DND-41 (cell line): ENCODE measurements around the gene EHHADH.

ENCODE experiments used
- ATAC-seq: fragments of 200-7000 bp; cut with Tn5 transposase; 3 replicates; pipeline ENCODE4 v1.9.1; 2021; ENCODE audit warnings: low read depth; ENCODE audit not compliant: insufficient read depth
- DNase-seq: peaks from one replicate; pipeline ENCODE4 v3.0.0-alpha.2; 2020
- H2AFZ ChIP-seq: 2 replicates; pipeline ENCODE4 v1.6.0; 2012; ENCODE audit warnings: low read depth, low read length
- H3K27ac ChIP-seq: 2 replicates; pipeline ENCODE4 v1.5.1; 2012; ENCODE audit warnings: low read length, inconsistent platforms
- H3K27me3 ChIP-seq: fragments of 200-600 bp; sonication (generic); 2 replicates; pipeline ENCODE4 v1.6.0; 2012; ENCODE audit warnings: low read length, mild to moderate bottlenecking, inconsistent platforms; ENCODE audit not compliant: insufficient read depth, poor library complexity
- H3K36me3 ChIP-seq: 2 replicates; pipeline ENCODE4 v1.5.1; 2012; ENCODE audit warnings: low read length, inconsistent platforms; ENCODE audit not compliant: insufficient read depth
- H3K4me1 ChIP-seq: 2 replicates; pipeline ENCODE4 v1.5.1; 2012; ENCODE audit warnings: mild to moderate bottlenecking, low read length; ENCODE audit not compliant: insufficient read depth
- H3K4me2 ChIP-seq: 2 replicates; pipeline ENCODE4 v1.6.0; 2012; ENCODE audit warnings: mild to moderate bottlenecking, moderate library complexity, low read length, inconsistent platforms; ENCODE audit not compliant: insufficient read depth
- H3K4me3 ChIP-seq, 2 experiments: fragments of 200-600 bp in 1 of 2; shearing (Covaris generic) in 1 of 2; 2 replicates each; pipeline ENCODE4 v1.5.1; 2012 to 2016; ENCODE audit warnings: inconsistent platforms in 2 of 2, low read length in 2 of 2, mild to moderate bottlenecking in 2 of 2, low read depth in 1 of 2, moderate library complexity in 1 of 2
- H3K79me2 ChIP-seq: 2 replicates; pipeline ENCODE4 v1.6.0; 2012; ENCODE audit warnings: low read length, inconsistent platforms; ENCODE audit not compliant: insufficient read depth
- H3K9ac ChIP-seq: 2 replicates; pipeline ENCODE4 v1.6.0; 2012; ENCODE audit warnings: low read depth, mild to moderate bottlenecking, inconsistent platforms, low read length, moderate library complexity
- H3K9me3 ChIP-seq: 2 replicates; pipeline ENCODE4 v1.5.1; 2012; ENCODE audit warnings: low read length, moderate library complexity, mild to moderate bottlenecking, inconsistent platforms; ENCODE audit not compliant: insufficient read depth, severe bottlenecking
- H4K20me1 ChIP-seq: 2 replicates; pipeline ENCODE4 v1.6.0; 2012; ENCODE audit warnings: low read length; ENCODE audit not compliant: insufficient read depth
- CTCF ChIP-seq: IDR thresholded peaks from 2 replicates; pipeline ENCODE4 v1.5.1; 2012; ENCODE audit warnings: borderline replicate concordance, low read length, moderate library complexity, mild to moderate bottlenecking; ENCODE audit not compliant: poor library complexity, severe bottlenecking; ENCODE audit errors: extremely low read depth
- EZH2 ChIP-seq: IDR thresholded peaks from 3 replicates; pipeline ENCODE4 v1.6.1; 2012; ENCODE audit warnings: borderline replicate concordance, low read depth, mild to moderate bottlenecking, moderate library complexity, low read length, inconsistent platforms; ENCODE audit not compliant: severe bottlenecking

EHHADH gene

GRCh38 chr3:185267193-185267592 lies 13.3 kb upstream of the EHHADH start:
- no peak for TF ChIP-seq CTCF
- TF ChIP-seq EZH2: no peak
- no peak overlapping the region for H3K4me2 ChIP-seq
- H3K27ac ChIP-seq: no peak overlapping the region
- H3K9me3 ChIP-seq: no peaks in the 10 kb centered on the region
- H3K4me1 ChIP-seq: no peaks in the 10 kb centered on the region
- ATAC-seq (no peak), DNase-seq (no peak)
- H3K27me3 ChIP-seq: no peaks in the 10 kb centered on the region
- H3K36me3 ChIP-seq: no peaks in the 10 kb centered on the region
- no peaks in the 10 kb centered on the region for H4K20me1 ChIP-seq
- H3K4me3 ChIP-seq: no peak overlapping the region
- no peak overlapping the region for H3K9ac ChIP-seq
- no peak overlapping the region for H2AFZ ChIP-seq
- no peaks in the 10 kb centered on the region for H3K79me2 ChIP-seq

- no peak for DNase-seq
- Histone ChIP-seq H3K79me2 (no peaks in the 10 kb centered on the region), H3K4me3 (no peak overlapping the region), H2AFZ (no peak overlapping the region), H3K27me3 (no peaks in the 10 kb centered on the region), H3K9me3 (no peaks in the 10 kb centered on the region), H3K27ac (no peak overlapping the region), H4K20me1 (no peaks in the 10 kb centered on the region), H3K36me3 (no peaks in the 10 kb centered on the region), H3K4me2 (no peak overlapping the region), H3K4me1 (no peaks in the 10 kb centered on the region), H3K9ac (no peak overlapping the region)
- TF ChIP-seq EZH2 (no peak), CTCF (no peak)
- no peak for ATAC-seq
Measured at GRCh38 chr3:185264849-185265553, 11.2 kb upstream of the EHHADH start.

GRCh38 chr3:185263423-185263822 lies 9.6 kb upstream of the EHHADH start:
- H3K9me3 ChIP-seq: no peaks in the 10 kb centered on the region
- TF ChIP-seq CTCF: no peak
- TF ChIP-seq EZH2: no peak
- no peaks in the 10 kb centered on the region for H3K27me3 ChIP-seq
- no peaks in the 10 kb centered on the region for H3K36me3 ChIP-seq
- ATAC-seq: no peak
- no peaks in the 10 kb centered on the region for H4K20me1 ChIP-seq
- no peak overlapping the region for H3K4me3 ChIP-seq
- DNase-seq: no peak
- no peak overlapping the region for H3K4me2 ChIP-seq
- H3K4me1 ChIP-seq: no peaks in the 10 kb centered on the region
- H2AFZ ChIP-seq: no peak overlapping the region
- no peak overlapping the region for H3K27ac ChIP-seq
- no peaks in the 10 kb centered on the region for H3K79me2 ChIP-seq
- no peak overlapping the region for H3K9ac ChIP-seq
